Right renal cortex interstitium (tissue), 3 donors: ENCODE data around the gene C11orf54. TPM values are rescaled to one million over a fixed set of nuclear protein-coding genes. Genes with fewer than 3 reads are reported as not detected.

Source experiments
- polyA plus RNA-seq, 3 donors: library from polyadenylated mRNA; unstranded; fragments of 120-200 nt; gene quantifications; one replicate each; pipeline ENCODE4 v1.2.1, GENCODE V29; 2013; ENCODE audit not compliant: insufficient read length in 3 of 3

C11orf54 gene
- polyA plus RNA-seq, 3 donors = 205 to 229 (median 227) TPM

Other genes starting within 250 kb of the C11orf54 start
- 10 to 100 TPM; 13.5 to 14.8 (median 14.5) TPM for gene SMCO4, start 198.3 kb upstream of the C11orf54 start, polyA plus RNA-seq
- gene CEP295, start 80.0 kb upstream of the C11orf54 start, polyA plus RNA-seq = 10 to 100 TPM; 20.7 to 25.5 (median 23.3) TPM
- gene TAF1D, start 177 bp upstream of the C11orf54 start, polyA plus RNA-seq = 100 to 1,000 TPM; 108 to 125 (median 112) TPM
- 10 to 100 TPM; 33.2 to 38.2 (median 34.4) TPM for gene MED17, start 42.6 kb downstream of the C11orf54 start, polyA plus RNA-seq
- 1 to 10 TPM; 1.2 to 2.9 (median 2.5) TPM for gene VSTM5, start 108.9 kb downstream of the C11orf54 start, polyA plus RNA-seq